HCT116 (cell line): Measurements from ENCODE around the gene PEDS1. TPM values are rescaled to one million over a fixed set of nuclear protein-coding genes. Genes with fewer than 3 reads are reported as not detected.

Experiments used
- ATAC-seq: fragments of 200-7000 bp; cut with Tn5 transposase; 2 replicates; pipeline ENCODE4 v1.9.1; 2020; ENCODE audit warnings: mild to moderate bottlenecking, moderate library complexity
- BruUV-seq: library from RNA; stranded (reverse); fragments of 400-500 nt; replicated peaks from 2 replicates; lab custom pipeline; 2021; lab: Mats Ljungman, UMichigan
- CTCF ChIA-PET: fragments of 300-600 bp; sonication (Branson Sonifier 250); formaldehyde crosslinking; loops from one replicate; lab custom pipeline; 2021; ENCODE audit warnings: antibody characterized with exemption; lab: Charles Lee
- POLR2A ChIA-PET: fragments of 300-600, 350-600 bp; sonication (Branson Sonifier 250); formaldehyde crosslinking; loops from one replicate; lab custom pipeline; 2021; ENCODE audit warnings: antibody characterized with exemption; lab: Charles Lee
- RAD21 ChIA-PET, 2 experiments: fragments of 300-600 bp; sonication (Branson Sonifier 250); formaldehyde crosslinking; loops; one replicate each; lab custom pipeline; 2023; ENCODE audit warnings: low total read pairs in 2 of 2; ENCODE audit not compliant: uncharacterized antibody in 2 of 2, unreplicated experiment in 2 of 2, low non-redundant PET in 1 of 2; lab: Charles Lee
- DNase-seq: peaks from one replicate; pipeline ENCODE4 v3.0.0-alpha.2; 2010; ENCODE audit warnings: low read depth, low spot score
- H2AFZ ChIP-seq: fragments of 200-600 bp; shearing (Covaris generic), sonication (generic); 2 replicates; pipeline ENCODE4 v1.6.1; 2017; ENCODE audit warnings: low read depth, mixed run types, mixed read lengths, antibody characterized with exemption, low read length; ENCODE audit not compliant: poor library complexity, severe bottlenecking
- H3K27ac ChIP-seq: 2 replicates; pipeline ENCODE4 v1.5.1; 2012; ENCODE audit warnings: low read depth, low read length
- H3K27me3 ChIP-seq: fragments of 200-600 bp; sonication (generic); 2 replicates; pipeline ENCODE4 v1.6.1; 2016; ENCODE audit warnings: mixed run types, low read length, mixed read lengths; ENCODE audit not compliant: insufficient read depth
- H3K36me3 ChIP-seq, 2 experiments: fragments of 200-500 bp in 1 of 2; fragments of 200-600 bp in 1 of 2; sonication (Bioruptor generic) in 1 of 2; sonication (generic) in 1 of 2; 2 replicates each; pipeline versions ENCODE4 v1.5.1 to v1.6.1; 2014 to 2016; ENCODE audit warnings: low read length in 2 of 2, inconsistent platforms in 1 of 2, mixed read lengths in 1 of 2, mixed run types in 1 of 2; ENCODE audit not compliant: insufficient read depth in 2 of 2, control insufficient read depth in 1 of 2
- H3K4me1 ChIP-seq, 2 experiments: fragments of 200-600 bp in 1 of 2; sonication (generic) in 1 of 2; 2 replicates each; pipeline versions ENCODE4 v1.5.1 to v1.6.1; 2012 to 2017; ENCODE audit warnings: low read length in 2 of 2, inconsistent platforms in 1 of 2, mild to moderate bottlenecking in 1 of 2, mixed read lengths in 1 of 2, mixed run types in 1 of 2, moderate library complexity in 1 of 2; ENCODE audit not compliant: insufficient read depth in 2 of 2, control insufficient read depth in 1 of 2
- H3K4me2 ChIP-seq: fragments of 200-600 bp; sonication (generic); 2 replicates; pipeline ENCODE4 v1.6.1; 2017; ENCODE audit warnings: mixed run types, low read length, mixed read lengths
- H3K4me3 ChIP-seq, 2 experiments: fragments of 200-600 bp in 1 of 2; sonication (generic) in 1 of 2; replicated peaks in 1 of 2; 2 replicates each; pipeline ENCODE4 v1.5.1; 2011 to 2016; ENCODE audit warnings: low read length in 2 of 2, control low read depth in 1 of 2, low read depth in 1 of 2, mild to moderate bottlenecking in 1 of 2, mixed read lengths in 1 of 2, mixed run types in 1 of 2
- H3K79me2 ChIP-seq: fragments of 200-600 bp; sonication (generic); 2 replicates; pipeline ENCODE4 v1.6.1; 2017; ENCODE audit warnings: mild to moderate bottlenecking, mixed run types, low read length, moderate library complexity, mixed read lengths; ENCODE audit not compliant: insufficient read depth
- H3K9ac ChIP-seq: fragments of 200-600 bp; sonication (generic); 2 replicates; pipeline ENCODE4 v1.6.1; 2016; ENCODE audit warnings: low read length, mixed read lengths
- H3K9me2 ChIP-seq: fragments of 200-600 bp; sonication (generic), shearing (Covaris generic); 2 replicates; pipeline ENCODE4 v1.6.1; 2017; ENCODE audit warnings: mixed run types, mild to moderate bottlenecking, moderate library complexity; ENCODE audit not compliant: insufficient read depth
- H3K9me3 ChIP-seq, 2 experiments: fragments of 200-500 bp in 1 of 2; fragments of 200-600 bp in 1 of 2; sonication (Bioruptor generic) in 1 of 2; sonication (generic) in 1 of 2; 2 replicates each; pipeline ENCODE4 v1.6.1; 2014 to 2017; ENCODE audit warnings: low read length in 2 of 2, mixed read lengths in 2 of 2, inconsistent platforms in 1 of 2, low read depth in 1 of 2, mild to moderate bottlenecking in 1 of 2, mixed run types in 1 of 2, moderate library complexity in 1 of 2; ENCODE audit not compliant: control insufficient read depth in 1 of 2, insufficient read depth in 1 of 2
- H4K20me1 ChIP-seq: fragments of 200-600 bp; sonication (generic), shearing (Covaris generic); 2 replicates; pipeline ENCODE4 v1.6.1; 2017; ENCODE audit warnings: mixed run types, mild to moderate bottlenecking, moderate library complexity; ENCODE audit not compliant: insufficient read depth
- ATF3 ChIP-seq: IDR thresholded peaks from 2 replicates; pipeline ENCODE4 v1.6.1; 2012
- CTCF ChIP-seq, 3 experiments: fragments of 200-600 bp in 1 of 3; sonication (generic) in 1 of 3; IDR thresholded peaks in 2 of 3; conservative IDR thresholded peaks in 1 of 3; 2 replicates each; pipeline ENCODE4 v1.5.1; 2012 to 2017; ENCODE audit warnings: low read depth in 2 of 3, low read length in 2 of 3, antibody characterized with exemption in 1 of 3, borderline replicate concordance in 1 of 3, control low read depth in 1 of 3, mild to moderate bottlenecking in 1 of 3, mixed read lengths in 1 of 3, mixed run types in 1 of 3, moderate library complexity in 1 of 3; ENCODE audit not compliant: insufficient read depth in 1 of 3
- ELF1 ChIP-seq: IDR thresholded peaks from 2 replicates; pipeline ENCODE4 v1.6.1; 2012; ENCODE audit warnings: low read depth, borderline replicate concordance
- SRF ChIP-seq: IDR thresholded peaks from 2 replicates; pipeline ENCODE4 v1.6.1; 2012; ENCODE audit warnings: low read depth
- intact Hi-C: fragments of 100-400 bp; cut with micrococcal nuclease; formaldehyde crosslinking; loops from 2 replicates; pipeline ENCODE4 v1.10.0; 2022
- total RNA-seq: library from RNA; stranded (reverse); gene quantifications from one replicate; pipeline ENCODE4 v1.2.1, GENCODE V29; 2021; ENCODE audit not compliant: unreplicated experiment

Gene PEDS1
- total RNA-seq, 1 experiment from 2014 or later: 31.9 TPM

GRCh38 chr20:50133474-50134217 is 19.9 kb downstream of the PEDS1 start:
- DNase-seq: no peak
- no peaks in the 10 kb centered on the region for H3K9me2 ChIP-seq
- no peak overlapping the region for H2AFZ ChIP-seq
- RAD21 ChIA-PET: no interaction called here
- POLR2A ChIA-PET: no interaction called here
- no peaks in the 10 kb centered on the region for H3K27me3 ChIP-seq
- H3K4me1 ChIP-seq: peaks cover 18 to 22% of the 10 kb centered on the region in 2 experiments
- no peak overlapping the region for H3K4me2 ChIP-seq
- ATAC-seq: peak; percentile 35; the same call in 1 of the 2 replicates
- H3K36me3 ChIP-seq: peaks cover 24 to 29% of the 10 kb centered on the region in 2 experiments; a peak in 3 of 4 replicates
- no peak overlapping the region for H3K27ac ChIP-seq
- no peak overlapping the region for H3K4me3 ChIP-seq
- no TSS peak for BruUV-seq
- CTCF ChIA-PET: interaction anchor here (0.9 to 1.5 kb wide), 5 partner anchors 12 to 154 kb away, joined by 3 to 4 read pairs (median 4); no protein-coding TSS in a partner anchor
- H4K20me1 ChIP-seq: no peaks in the 10 kb centered on the region
- no peak overlapping the region for H3K9ac ChIP-seq
- intact Hi-C loops: no loop called here
- TF ChIP-seq CTCF (IDR thresholded peaks at IDR 0.05 in 2 of 3, conservative IDR thresholded peaks at IDR 0.05 in 1 of 3; ENCODE audit: borderline replicate concordance in 1 of 3, insufficient read depth in 1 of 3, low read depth in 2 of 3, low read length in 2 of 3) (peak in 2 of 3 experiments; percentile 42 to 45; a peak in 4 of 6 replicates), SRF (no peak)
- TF ChIP-seq, all 23 proteins: peak for 1
- no peaks in the 10 kb centered on the region for H3K9me3 ChIP-seq
- H3K79me2 ChIP-seq: peaks cover 83% of the 10 kb centered on the region

DNA sequence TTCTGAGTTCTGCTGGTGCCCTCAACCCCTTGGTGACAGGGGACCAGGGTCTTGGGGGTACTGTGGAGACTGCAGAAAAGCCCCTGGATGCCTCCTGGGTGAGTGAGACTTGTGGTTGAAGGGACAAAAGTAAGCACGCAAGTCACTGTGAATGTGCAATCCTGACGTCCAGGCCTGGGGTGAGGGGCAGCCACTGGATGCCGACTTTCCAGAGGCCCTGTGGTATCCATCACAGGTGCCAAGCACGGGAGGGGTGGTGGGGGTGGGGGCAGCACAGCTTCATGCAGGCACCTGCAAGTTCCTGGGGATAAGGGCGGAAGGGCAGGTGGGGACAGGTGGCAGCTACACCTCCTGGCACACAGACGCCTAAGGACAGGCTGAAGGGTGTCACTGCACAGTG is 20.5 kb downstream of the PEDS1 start:
- TF ChIP-seq ATF3: no peak
- no peak for TF ChIP-seq ELF1
- BruUV-seq: no TSS peak
- peaks cover 25 to 31% of the 10 kb centered on the region in 2 experiments; a peak in 3 of 4 replicates for H3K36me3 ChIP-seq
- POLR2A ChIA-PET: no interaction called here
- no peak overlapping the region for H3K9ac ChIP-seq
- CTCF ChIA-PET: interaction anchor here (1.5 kb wide), 1 partner anchor 154 kb away, joined by 4 read pairs; no protein-coding TSS in a partner anchor
- peaks cover 77% of the 10 kb centered on the region for H3K79me2 ChIP-seq
- ATAC-seq: no peak
- no peak overlapping the region for H2AFZ ChIP-seq
- H3K4me3 ChIP-seq: no peak overlapping the region
- H3K4me1 ChIP-seq: peaks cover 12 to 16% of the 10 kb centered on the region in 2 experiments
- H3K27ac ChIP-seq: no peak overlapping the region
- RAD21 ChIA-PET: no interaction called here
- no peaks in the 10 kb centered on the region for H4K20me1 ChIP-seq
- DNase-seq: no peak
- no peaks in the 10 kb centered on the region for H3K27me3 ChIP-seq
- no peaks in the 10 kb centered on the region for H3K9me2 ChIP-seq
- no peak overlapping the region for H3K4me2 ChIP-seq
- H3K9me3 ChIP-seq: no peaks in the 10 kb centered on the region
- intact Hi-C loops: no loop called here
